Measurements from ENCODE around the gene SLC4A2. TPM values are rescaled to one million over a fixed set of nuclear protein-coding genes. Genes with fewer than 3 reads are reported as not detected.

Gene SLC4A2
- total and polyA plus RNA-seq, 2 of the 8 experiments (the other 6 are each of a cell fraction or from before 2014, with no cell fraction given): 72.6 to 147 TPM

DNA sequence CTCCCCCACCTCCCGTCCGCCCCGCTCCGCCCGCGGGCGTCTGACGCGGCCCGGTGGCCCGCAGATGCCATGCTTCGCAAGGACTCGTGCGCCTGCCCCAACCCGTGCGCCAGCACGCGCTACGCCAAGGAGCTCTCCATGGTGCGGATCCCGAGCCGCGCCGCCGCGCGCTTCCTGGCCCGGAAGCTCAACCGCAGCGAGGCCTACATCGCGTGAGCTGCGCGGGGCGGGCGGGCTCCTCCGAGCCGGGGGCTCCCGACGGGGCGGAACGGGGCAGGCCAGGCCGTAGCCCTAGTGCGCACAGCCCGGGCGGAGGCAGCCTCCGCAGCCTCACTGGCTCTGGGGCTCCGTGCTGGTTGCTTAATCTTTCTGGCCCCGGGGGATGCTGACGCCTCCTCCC lies 8.3 kb upstream of the SLC4A2 start (continued):
- TF ChIP-seq, protein P1, sequence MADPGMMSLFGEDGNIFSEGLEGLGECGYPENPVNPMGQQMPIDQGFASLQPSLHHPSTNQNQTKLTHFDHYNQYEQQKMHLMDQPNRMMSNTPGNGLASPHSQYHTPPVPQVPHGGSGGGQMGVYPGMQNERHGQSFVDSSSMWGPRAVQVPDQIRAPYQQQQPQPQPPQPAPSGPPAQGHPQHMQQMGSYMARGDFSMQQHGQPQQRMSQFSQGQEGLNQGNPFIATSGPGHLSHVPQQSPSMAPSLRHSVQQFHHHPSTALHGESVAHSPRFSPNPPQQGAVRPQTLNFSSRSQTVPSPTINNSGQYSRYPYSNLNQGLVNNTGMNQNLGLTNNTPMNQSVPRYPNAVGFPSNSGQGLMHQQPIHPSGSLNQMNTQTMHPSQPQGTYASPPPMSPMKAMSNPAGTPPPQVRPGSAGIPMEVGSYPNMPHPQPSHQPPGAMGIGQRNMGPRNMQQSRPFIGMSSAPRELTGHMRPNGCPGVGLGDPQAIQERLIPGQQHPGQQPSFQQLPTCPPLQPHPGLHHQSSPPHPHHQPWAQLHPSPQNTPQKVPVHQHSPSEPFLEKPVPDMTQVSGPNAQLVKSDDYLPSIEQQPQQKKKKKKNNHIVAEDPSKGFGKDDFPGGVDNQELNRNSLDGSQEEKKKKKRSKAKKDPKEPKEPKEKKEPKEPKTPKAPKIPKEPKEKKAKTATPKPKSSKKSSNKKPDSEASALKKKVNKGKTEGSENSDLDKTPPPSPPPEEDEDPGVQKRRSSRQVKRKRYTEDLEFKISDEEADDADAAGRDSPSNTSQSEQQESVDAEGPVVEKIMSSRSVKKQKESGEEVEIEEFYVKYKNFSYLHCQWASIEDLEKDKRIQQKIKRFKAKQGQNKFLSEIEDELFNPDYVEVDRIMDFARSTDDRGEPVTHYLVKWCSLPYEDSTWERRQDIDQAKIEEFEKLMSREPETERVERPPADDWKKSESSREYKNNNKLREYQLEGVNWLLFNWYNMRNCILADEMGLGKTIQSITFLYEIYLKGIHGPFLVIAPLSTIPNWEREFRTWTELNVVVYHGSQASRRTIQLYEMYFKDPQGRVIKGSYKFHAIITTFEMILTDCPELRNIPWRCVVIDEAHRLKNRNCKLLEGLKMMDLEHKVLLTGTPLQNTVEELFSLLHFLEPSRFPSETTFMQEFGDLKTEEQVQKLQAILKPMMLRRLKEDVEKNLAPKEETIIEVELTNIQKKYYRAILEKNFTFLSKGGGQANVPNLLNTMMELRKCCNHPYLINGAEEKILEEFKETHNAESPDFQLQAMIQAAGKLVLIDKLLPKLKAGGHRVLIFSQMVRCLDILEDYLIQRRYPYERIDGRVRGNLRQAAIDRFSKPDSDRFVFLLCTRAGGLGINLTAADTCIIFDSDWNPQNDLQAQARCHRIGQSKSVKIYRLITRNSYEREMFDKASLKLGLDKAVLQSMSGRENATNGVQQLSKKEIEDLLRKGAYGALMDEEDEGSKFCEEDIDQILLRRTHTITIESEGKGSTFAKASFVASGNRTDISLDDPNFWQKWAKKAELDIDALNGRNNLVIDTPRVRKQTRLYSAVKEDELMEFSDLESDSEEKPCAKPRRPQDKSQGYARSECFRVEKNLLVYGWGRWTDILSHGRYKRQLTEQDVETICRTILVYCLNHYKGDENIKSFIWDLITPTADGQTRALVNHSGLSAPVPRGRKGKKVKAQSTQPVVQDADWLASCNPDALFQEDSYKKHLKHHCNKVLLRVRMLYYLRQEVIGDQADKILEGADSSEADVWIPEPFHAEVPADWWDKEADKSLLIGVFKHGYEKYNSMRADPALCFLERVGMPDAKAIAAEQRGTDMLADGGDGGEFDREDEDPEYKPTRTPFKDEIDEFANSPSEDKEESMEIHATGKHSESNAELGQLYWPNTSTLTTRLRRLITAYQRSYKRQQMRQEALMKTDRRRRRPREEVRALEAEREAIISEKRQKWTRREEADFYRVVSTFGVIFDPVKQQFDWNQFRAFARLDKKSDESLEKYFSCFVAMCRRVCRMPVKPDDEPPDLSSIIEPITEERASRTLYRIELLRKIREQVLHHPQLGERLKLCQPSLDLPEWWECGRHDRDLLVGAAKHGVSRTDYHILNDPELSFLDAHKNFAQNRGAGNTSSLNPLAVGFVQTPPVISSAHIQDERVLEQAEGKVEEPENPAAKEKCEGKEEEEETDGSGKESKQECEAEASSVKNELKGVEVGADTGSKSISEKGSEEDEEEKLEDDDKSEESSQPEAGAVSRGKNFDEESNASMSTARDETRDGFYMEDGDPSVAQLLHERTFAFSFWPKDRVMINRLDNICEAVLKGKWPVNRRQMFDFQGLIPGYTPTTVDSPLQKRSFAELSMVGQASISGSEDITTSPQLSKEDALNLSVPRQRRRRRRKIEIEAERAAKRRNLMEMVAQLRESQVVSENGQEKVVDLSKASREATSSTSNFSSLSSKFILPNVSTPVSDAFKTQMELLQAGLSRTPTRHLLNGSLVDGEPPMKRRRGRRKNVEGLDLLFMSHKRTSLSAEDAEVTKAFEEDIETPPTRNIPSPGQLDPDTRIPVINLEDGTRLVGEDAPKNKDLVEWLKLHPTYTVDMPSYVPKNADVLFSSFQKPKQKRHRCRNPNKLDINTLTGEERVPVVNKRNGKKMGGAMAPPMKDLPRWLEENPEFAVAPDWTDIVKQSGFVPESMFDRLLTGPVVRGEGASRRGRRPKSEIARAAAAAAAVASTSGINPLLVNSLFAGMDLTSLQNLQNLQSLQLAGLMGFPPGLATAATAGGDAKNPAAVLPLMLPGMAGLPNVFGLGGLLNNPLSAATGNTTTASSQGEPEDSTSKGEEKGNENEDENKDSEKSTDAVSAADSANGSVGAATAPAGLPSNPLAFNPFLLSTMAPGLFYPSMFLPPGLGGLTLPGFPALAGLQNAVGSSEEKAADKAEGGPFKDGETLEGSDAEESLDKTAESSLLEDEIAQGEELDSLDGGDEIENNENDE (IDR thresholded peaks at IDR 0.05; ENCODE audit: insufficient replicate concordance, low read length): no peak
- TF ChIP-seq CHD1 (IDR thresholded peaks at IDR 0.05; ENCODE audit: low read depth, low read length) (no peak), RAD21 (IDR thresholded peaks at IDR 0.05 in 1 of 2, conservative IDR thresholded peaks at IDR 0.05 in 1 of 2; ENCODE audit: low read depth in 2 of 2, low read length in 2 of 2) (peak in 1 of 2 experiments; percentile 20; a peak in 1 of 4 replicates), GABPA (IDR thresholded peaks at IDR 0.05; ENCODE audit: borderline replicate concordance, insufficient read depth, low read length) (peak; percentile 84; the same call in 1 of the 2 replicates), CBX8 (IDR thresholded peaks at IDR 0.05; ENCODE audit: borderline replicate concordance, low read depth, low read length) (no peak)

Measured in H1 (cell line).